Ramos (cell line): ENCODE data around the gene FCN2.

Experiments used
- in situ Hi-C: fragments of 300-500 bp; cut with MboI; formaldehyde crosslinking; loops from one replicate; pipeline ENCODE4 v1.14.3; 2022; ENCODE audit warnings: low sequenced_read_pairs; ENCODE audit not compliant: unreplicated experiment

Gene FCN2

GRCh38 chr9:134925011-134925511 lies 44.5 kb downstream of the FCN2 start:
- in situ Hi-C loops: no loop called here

GRCh38 chr9:134928436-134929192 lies 48.0 kb downstream of the FCN2 start:
- in situ Hi-C loops: no loop called here

- in situ Hi-C loops: no loop called here
Observed at GRCh38 chr9:134929193-134930158, 48.9 kb downstream of the FCN2 start.

- in situ Hi-C loops: no loop called here
Observed at GRCh38 chr9:134930398-134930797, 49.8 kb downstream of the FCN2 start.

GRCh38 chr9:134932171-134932570 lies 51.6 kb downstream of the FCN2 start:
- in situ Hi-C loops: no loop called here

GRCh38 chr9:134932606-134933005 lies 52.0 kb downstream of the FCN2 start:
- in situ Hi-C loops: no loop called here

- in situ Hi-C loops: no loop called here
Observed at GRCh38 chr9:134933076-134933659, 52.6 kb downstream of the FCN2 start.

GRCh38 chr9:134935056-134935640 lies 54.5 kb downstream of the FCN2 start:
- in situ Hi-C loops: no loop called here

- in situ Hi-C loops: no loop called here
Observed at GRCh38 chr9:134935701-134936345, 55.2 kb downstream of the FCN2 start.

- in situ Hi-C loops: no loop called here
Observed at GRCh38 chr9:134936346-134937163, 55.9 kb downstream of the FCN2 start.
